K562 (cell line): ENCODE measurements around the gene NCBP2. TPM values are rescaled to one million over a fixed set of nuclear protein-coding genes. Genes with fewer than 3 reads are reported as not detected.
A peak's percentile ranks its signal among the peaks of the same experiment; 100 is the strongest.

Experiments used
- ATAC-seq: fragments of 200-7000 bp; cut with Tn5 transposase; 3 replicates; pipeline ENCODE4 v1.9.1; 2020; ENCODE audit warnings: moderate library complexity
- BruUV-seq: library from RNA; stranded (reverse); fragments of 400-500 nt; replicated peaks from 2 replicates; lab custom pipeline; 2021; lab: Mats Ljungman, UMichigan
- CTCF ChIA-PET: fragments of 300-600 bp; formaldehyde crosslinking; extraction: SDS; loops from one replicate; lab custom pipeline; 2021; ENCODE audit warnings: low intra/inter-chr PET ratio; lab: Yijun Ruan, JAX
- POLR2A ChIA-PET: fragments of 300-600, 350-650 bp; sonication (Branson Sonifier 250); formaldehyde crosslinking; extraction: SDS; loops from one replicate; lab custom pipeline; 2021; ENCODE audit warnings: antibody characterized with exemption, inconsistent platforms; lab: Yijun Ruan, JAX
- DNase-seq, 4 experiments: peaks; one replicate each; pipeline versions ENCODE4 v3.0.0 to v3.0.0-alpha.2; 2011 to 2018; ENCODE audit warnings: low spot score in 3 of 4, mixed read lengths in 3 of 4; ENCODE audit errors: extremely low read depth in 1 of 4
- FAIRE-seq: peaks from 2 replicates; lab custom pipeline; 2011; peaks lifted over from hg19 to GRCh38; lab: Jason Lieb, UNC
- H2AFZ ChIP-seq: 2 replicates; pipeline ENCODE4 v1.6.0; 2011; ENCODE audit warnings: low read depth, low read length, control low read depth, inconsistent platforms
- H3K27ac ChIP-seq: fragments of 200-600 bp; 3 replicates; pipeline ENCODE4 v1.8.0; 2011; ENCODE audit warnings: low read depth, mild to moderate bottlenecking, control low read depth, inconsistent platforms, low read length, moderate library complexity, mixed read lengths; ENCODE audit errors: extremely low read depth
- H3K27me3 ChIP-seq, 2 experiments: fragments of 300-600 bp in 1 of 2; 2 replicates in 1 of 2; 3 replicates in 1 of 2; pipeline versions ENCODE4 v1.6.0 to v1.8.0; 2011; ENCODE audit warnings: inconsistent platforms in 2 of 2, low read length in 2 of 2, mild to moderate bottlenecking in 1 of 2, mixed read lengths in 1 of 2, moderate library complexity in 1 of 2; ENCODE audit not compliant: control insufficient read depth in 2 of 2, insufficient read depth in 2 of 2
- H3K36me3 ChIP-seq: fragments of 300-600 bp; 3 replicates; pipeline ENCODE4 v1.8.0; 2011; ENCODE audit warnings: mild to moderate bottlenecking, low read length, inconsistent platforms; ENCODE audit not compliant: control insufficient read depth, insufficient read depth
- H3K4me1 ChIP-seq, 2 experiments: fragments of 200-600 bp in 1 of 2; replicated peaks in 1 of 2; 2 replicates in 1 of 2; 3 replicates in 1 of 2; pipeline versions ENCODE4 v1.5.1 to v1.8.0; 2011; ENCODE audit warnings: inconsistent platforms in 2 of 2, low read length in 2 of 2, mild to moderate bottlenecking in 1 of 2, mixed read lengths in 1 of 2, moderate library complexity in 1 of 2; ENCODE audit not compliant: control insufficient read depth in 2 of 2, insufficient read depth in 2 of 2
- H3K4me2 ChIP-seq: 2 replicates; pipeline ENCODE4 v1.6.1; 2011; ENCODE audit warnings: low read length, control low read depth, inconsistent platforms, mixed read lengths; ENCODE audit not compliant: insufficient read depth
- H3K4me3 ChIP-seq: fragments of 200-600 bp; sonication (generic), shearing (Covaris generic); 2 replicates; pipeline ENCODE4 v1.5.1; 2016; ENCODE audit warnings: control low read depth, inconsistent platforms
- H3K79me2 ChIP-seq: fragments of 200-600 bp; 3 replicates; pipeline ENCODE4 v1.8.0; 2011; ENCODE audit warnings: low read length, inconsistent platforms; ENCODE audit not compliant: control insufficient read depth, insufficient read depth
- H3K9ac ChIP-seq, 2 experiments: 2 replicates each; pipeline versions ENCODE4 v1.6.0 to v1.6.1; 2011; ENCODE audit warnings: low read depth in 2 of 2, low read length in 2 of 2, control low read depth in 1 of 2, inconsistent platforms in 1 of 2, mild to moderate bottlenecking in 1 of 2, mixed read lengths in 1 of 2; ENCODE audit not compliant: insufficient read depth in 1 of 2
- H3K9me1 ChIP-seq: one replicate; pipeline ENCODE4 v1.6.0; 2011; ENCODE audit warnings: inconsistent platforms, mild to moderate bottlenecking, low read length, moderate library complexity; ENCODE audit not compliant: control insufficient read depth, insufficient read depth
- H3K9me3 ChIP-seq: replicated peaks from 2 replicates; pipeline ENCODE4 v1.5.1; 2011; ENCODE audit warnings: low read depth, low read length, inconsistent platforms; ENCODE audit not compliant: control insufficient read depth, insufficient read depth
- H4K20me1 ChIP-seq: replicated peaks from 2 replicates; pipeline ENCODE4 v1.6.1; 2011; ENCODE audit warnings: low read length, inconsistent platforms, mixed read lengths; ENCODE audit not compliant: control insufficient read depth, insufficient read depth
- BRD9 ChIP-seq: fragments of 450-650 bp; IDR thresholded peaks from 2 replicates; pipeline ENCODE4 v1.6.1; 2018; ENCODE audit warnings: low read depth; ENCODE audit not compliant: partially characterized antibody
- FOXM1 ChIP-seq, 2 experiments: fragments of 450-650 bp in 1 of 2; sonication (generic) in 1 of 2; formaldehyde crosslinking in 1 of 2; IDR thresholded peaks; 2 replicates each; pipeline versions ENCODE4 v1.6.1 to v1.9.0; 2017 to 2022; ENCODE audit warnings: low read depth in 2 of 2, mild to moderate bottlenecking in 2 of 2, missing genetic modification reagents in 1 of 2, moderate library complexity in 1 of 2
- FUS ChIP-seq: fragments of 200-400 bp; formaldehyde crosslinking; optimal IDR thresholded peaks from 2 replicates; pipeline ENCODE3; 2017; ENCODE audit warnings: low read depth, low read length
- GABPB1 ChIP-seq: sonication (generic); formaldehyde crosslinking; IDR thresholded peaks from 2 replicates; pipeline ENCODE4 v1.8.0; 2022; ENCODE audit warnings: mild to moderate bottlenecking, missing genetic modification reagents
- HMGN3 ChIP-seq: IDR thresholded peaks from 2 replicates; pipeline ENCODE4 v1.6.1; 2011; ENCODE audit warnings: borderline replicate concordance, low read depth, mild to moderate bottlenecking, mixed read lengths, low read length; ENCODE audit not compliant: insufficient read length; ENCODE audit errors: extremely low read depth
- HNRNPLL ChIP-seq: fragments of 200-400 bp; formaldehyde crosslinking; IDR thresholded peaks from 2 replicates; pipeline ENCODE4 v1.6.1; 2017; ENCODE audit warnings: low read length, low read depth, mild to moderate bottlenecking; ENCODE audit not compliant: poor library complexity, severe bottlenecking
- PATZ1 ChIP-seq: fragments of 250-450 bp; sonication (Bioruptor Pico); IDR thresholded peaks from 2 replicates; pipeline ENCODE4 v1.5.0; 2020; ENCODE audit warnings: mild to moderate bottlenecking, borderline replicate concordance
- SLC30A9 ChIP-seq: fragments of 250-450 bp; sonication (Bioruptor Pico); IDR thresholded peaks from 2 replicates; pipeline ENCODE4 v1.8.0; 2022; ENCODE audit warnings: mild to moderate bottlenecking, moderate library complexity
- SMAD1 ChIP-seq: fragments of 150-350 bp; IDR thresholded peaks from 2 replicates; pipeline ENCODE4 v1.6.1; 2014; ENCODE audit warnings: low read length, low read depth; ENCODE audit not compliant: partially characterized antibody
- TCF7L2 ChIP-seq: fragments of 150-350 bp; IDR thresholded peaks from 2 replicates; pipeline ENCODE4 v1.6.1; 2016; ENCODE audit warnings: low read depth, mild to moderate bottlenecking, low read length, moderate library complexity
- YY1 ChIP-seq, 3 experiments: IDR thresholded peaks; 2 replicates each; pipeline ENCODE4 v1.6.1; 2011; ENCODE audit warnings: low read length in 2 of 3, mild to moderate bottlenecking in 2 of 3, moderate library complexity in 2 of 3, borderline replicate concordance in 1 of 3, control low read depth in 1 of 3, low read depth in 1 of 3; ENCODE audit not compliant: insufficient read depth in 3 of 3, insufficient replicate concordance in 2 of 3, control insufficient read depth in 1 of 3, insufficient read length in 1 of 3; ENCODE audit errors: extremely low read depth in 1 of 3
- ZNF253 ChIP-seq: fragments of 250-450 bp; sonication (Bioruptor Pico); conservative IDR thresholded peaks from 2 replicates; pipeline ENCODE4 v1.6.1; 2021; ENCODE audit warnings: mild to moderate bottlenecking
- ZNF354B ChIP-seq: fragments of 250-450 bp; sonication (Bioruptor Pico); IDR thresholded peaks from 2 replicates; pipeline ENCODE4 v1.4.0; 2020
- WGBS: fragments of 100-300 bp; shearing (Covaris generic); methylation state at CpG from one replicate; pipeline ENCODE4 v1.1.6; 2016; ENCODE audit warnings: low coverage, mixed read lengths; ENCODE audit not compliant: insufficient coverage; ENCODE audit errors: missing lambda C conversion rate; 5-methylcytosine and 5-hydroxymethylcytosine counted together
- in situ Hi-C: fragments of 300-500 bp; cut with MboI; formaldehyde crosslinking; loops from 4 replicates; pipeline ENCODE4 v1.15.0; 2018; ENCODE audit warnings: inconsistent platforms, mixed read lengths
- intact Hi-C: fragments of 100-400 bp; cut with micrococcal nuclease; formaldehyde crosslinking; loops from 2 replicates; pipeline ENCODE4 v1.14.2; 2022
- polyA plus RNA-seq, 8 experiments: library from polyadenylated mRNA; depleted of rRNA in 4 of 8; stranded (reverse) in 5 of 8; unstranded in 3 of 8; fragments of >200 nt; fragmentation: Nextera tagmentation in 2 of 8; fragmentation: Illumina TruSeq in 1 of 8; extraction: Ambion mirVana in 2 of 8; extraction: Trizol in 1 of 8; gene quantifications; 2 replicates each; pipeline versions ENCODE4 v1.2.1 to v1.2.3, GENCODE V29; 2011 to 2014; ENCODE audit warnings: inconsistent platforms in 1 of 8, missing spikeins in 1 of 8
- total RNA-seq, 7 experiments: library from RNA; depleted of rRNA in 6 of 7; stranded (reverse); fragments of >200 nt in 6 of 7; fragmentation: Illumina TruSeq in 2 of 7; extraction: Trizol in 2 of 7; gene quantifications; 2 replicates each; pipeline versions ENCODE4 v1.2.1 to v1.2.3, GENCODE V29; 2011 to 2021; ENCODE audit warnings: low replicate concordance in 1 of 7
- TF ChIP-seq, protein P1 (sequence below), 2 experiments: IDR thresholded peaks; 2 replicates each; pipeline ENCODE4 v1.6.1; 2012; ENCODE audit warnings: improper control_type of control experiment in 2 of 2, low read depth in 2 of 2, low read length in 2 of 2, borderline replicate concordance in 1 of 2

Gene NCBP2
- total and polyA plus RNA-seq, 9 of the 15 experiments (the other 6 are each of a cell fraction or from before 2014, with no cell fraction given) = 56.4 to 102 (median 82.3) TPM

GRCh38 chr3:196968233-196969133 is 26.2 kb upstream of the NCBP2 start, which contains the start of gene PIGZ:
Gene PIGZ (minus strand): TSS chr3:196968833. CDS start chr3:196952031, 16,802 bp downstream.
- intact Hi-C loops = no loop called here
- peak within 1 kb of the TSS; percentile 77 for H3K4me2 ChIP-seq
- no peaks in the 10 kb centered on the region for H3K9me1 ChIP-seq
- no peaks in the 10 kb centered on the region for H3K27me3 ChIP-seq
- WGBS = 26% methylated on average over 27 of the region's 98 CpGs
- in situ Hi-C loops = no loop called here
- peak within 1 kb of the TSS; percentile 94 for H3K27ac ChIP-seq
- peaks cover 8% of the 10 kb centered on the region; the same call in 1 of the 3 replicates for H3K36me3 ChIP-seq
- FAIRE-seq (no peak), ATAC-seq (peak; percentile 86), DNase-seq (peak; percentile 77 to 85 (median 82))
- H3K9me3 ChIP-seq = peaks cover 3% of the 10 kb centered on the region; the same call in 1 of the 2 replicates
- ChIA-PET CTCF (interaction anchor here (0.6 to 2.7 kb wide), 4 partner anchors 17 to 359 kb away, joined by 3 to 10 read pairs (median 8); no protein-coding TSS in a partner anchor), POLR2A (interaction anchor here (0.6 to 1.4 kb wide), 4 partner anchors 10 to 20 kb away, joined by 3 to 5 read pairs (median 4); no protein-coding TSS in a partner anchor)
- peaks cover 15 to 28% of the 10 kb centered on the region in 2 experiments; a peak in 4 of 5 replicates for H3K4me1 ChIP-seq
- H3K9ac ChIP-seq = peak within 1 kb of the TSS; percentile 90 to 96
- peak within 1 kb of the TSS; percentile 71 for H3K4me3 ChIP-seq
- no TSS peak for BruUV-seq
- peaks cover 12% of the 10 kb centered on the region; the same call in 2 of the 3 replicates for H3K79me2 ChIP-seq
- no peaks in the 10 kb centered on the region for H4K20me1 ChIP-seq
- H2AFZ ChIP-seq = peak within 1 kb of the TSS; percentile 92
- TF ChIP-seq TCF7L2 (no peak), SMAD1 (no peak), ZNF354B (CRISPR knock-in tag) (no peak), YY1 (IDR thresholded peaks at IDR 0.05; ENCODE audit: borderline replicate concordance in 1 of 3, control insufficient read depth in 1 of 3, extremely low read depth in 1 of 3, insufficient read depth in 3 of 3, insufficient read length in 1 of 3, insufficient replicate concordance in 2 of 3, low read depth in 1 of 3, low read length in 2 of 3) (peak in 1 of 3 experiments; percentile 24), ZNF253 (CRISPR knock-in tag) (no peak), GABPB1 (no peak), HMGN3 (no peak), BRD9 (no peak), FUS (no peak), FOXM1 (IDR thresholded peaks at IDR 0.05; ENCODE audit: low read depth) (no peak), FOXM1 (CRISPR knock-in tag; IDR thresholded peaks at IDR 0.05; ENCODE audit: low read depth) (no peak), PATZ1 (no peak), HNRNPLL (peak; percentile 79), SLC30A9 (CRISPR knock-in tag) (no peak)
- TF ChIP-seq, protein P1, sequence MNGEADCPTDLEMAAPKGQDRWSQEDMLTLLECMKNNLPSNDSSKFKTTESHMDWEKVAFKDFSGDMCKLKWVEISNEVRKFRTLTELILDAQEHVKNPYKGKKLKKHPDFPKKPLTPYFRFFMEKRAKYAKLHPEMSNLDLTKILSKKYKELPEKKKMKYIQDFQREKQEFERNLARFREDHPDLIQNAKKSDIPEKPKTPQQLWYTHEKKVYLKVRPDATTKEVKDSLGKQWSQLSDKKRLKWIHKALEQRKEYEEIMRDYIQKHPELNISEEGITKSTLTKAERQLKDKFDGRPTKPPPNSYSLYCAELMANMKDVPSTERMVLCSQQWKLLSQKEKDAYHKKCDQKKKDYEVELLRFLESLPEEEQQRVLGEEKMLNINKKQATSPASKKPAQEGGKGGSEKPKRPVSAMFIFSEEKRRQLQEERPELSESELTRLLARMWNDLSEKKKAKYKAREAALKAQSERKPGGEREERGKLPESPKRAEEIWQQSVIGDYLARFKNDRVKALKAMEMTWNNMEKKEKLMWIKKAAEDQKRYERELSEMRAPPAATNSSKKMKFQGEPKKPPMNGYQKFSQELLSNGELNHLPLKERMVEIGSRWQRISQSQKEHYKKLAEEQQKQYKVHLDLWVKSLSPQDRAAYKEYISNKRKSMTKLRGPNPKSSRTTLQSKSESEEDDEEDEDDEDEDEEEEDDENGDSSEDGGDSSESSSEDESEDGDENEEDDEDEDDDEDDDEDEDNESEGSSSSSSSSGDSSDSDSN (IDR thresholded peaks at IDR 0.05; ENCODE audit: borderline replicate concordance in 1 of 2, low read depth in 2 of 2, low read length in 2 of 2) = peak in 1 of 2 experiments; percentile 60; a peak in 1 of 4 replicates
